ENCODE measurements around the gene PDE1A. TPM values are rescaled to one million over a fixed set of nuclear protein-coding genes. Genes with fewer than 3 reads are reported as not detected.

Gene PDE1A
- total RNA-seq, 2 experiments from 2014 or later: not detected

GRCh38 chr2:182360663-182361260 lies 66.1 kb downstream of the PDE1A start:
- ChIA-PET POLR2A (no interaction called here), CTCF (no interaction called here)
- Mint-ChIP-seq H3K36me3 (ENCODE audit: low read depth) (no peaks in the 10 kb centered on the region), H3K9me3 (peaks cover 3% of the 10 kb centered on the region), H3K27me3 (no peaks in the 10 kb centered on the region), H3K4me3 (no peak overlapping the region), H3K4me1 (ENCODE audit: low read depth) (no peaks in the 10 kb centered on the region), H3K27ac (no peak overlapping the region)
- Histone ChIP-seq H3K27me3 (ENCODE audit: control insufficient read depth in 1 of 2, insufficient read depth in 2 of 2, low read length in 2 of 2) (no peaks in the 10 kb centered on the region), H3K36me3 (ENCODE audit: insufficient read depth, low read length) (no peaks in the 10 kb centered on the region), H3K9me3 (ENCODE audit: control insufficient read depth in 1 of 2, insufficient read depth in 1 of 2, low read length in 2 of 2) (no peaks in the 10 kb centered on the region), H3K27ac (ENCODE audit: low read depth in 1 of 2, low read length in 2 of 2) (no peak overlapping the region), H3K4me3 (ENCODE audit: low read length) (no peak overlapping the region), H3K4me1 (ENCODE audit: insufficient read depth, low read length) (no peaks in the 10 kb centered on the region)
- DNase-seq: no peak
- intact Hi-C loops (cut with DNase I, micrococcal nuclease): no loop called here
- TF ChIP-seq CTCF (IDR thresholded peaks at IDR 0.05): no peak
- no peak for ATAC-seq (ENCODE audit: poor library complexity)

GRCh38 chr2:182359990-182360662 lies 66.7 kb downstream of the PDE1A start:
- no peak for ATAC-seq (ENCODE audit: poor library complexity)
- Mint-ChIP-seq H3K4me1 (ENCODE audit: low read depth) (no peaks in the 10 kb centered on the region), H3K27ac (no peak overlapping the region), H3K9me3 (peaks cover 3% of the 10 kb centered on the region), H3K4me3 (no peak overlapping the region), H3K27me3 (no peaks in the 10 kb centered on the region), H3K36me3 (ENCODE audit: low read depth) (no peaks in the 10 kb centered on the region)
- no peak for DNase-seq
- no peak for TF ChIP-seq CTCF (IDR thresholded peaks at IDR 0.05)
- H3K27me3 ChIP-seq (ENCODE audit: control insufficient read depth in 1 of 2, insufficient read depth in 2 of 2, low read length in 2 of 2): no peaks in the 10 kb centered on the region
- no peaks in the 10 kb centered on the region for H3K4me1 ChIP-seq (ENCODE audit: insufficient read depth, low read length)
- ChIA-PET POLR2A (no interaction called here), CTCF (no interaction called here)
- intact Hi-C loops (cut with DNase I, micrococcal nuclease): no loop called here
- no peak overlapping the region for H3K27ac ChIP-seq (ENCODE audit: low read depth in 1 of 2, low read length in 2 of 2)
- H3K9me3 ChIP-seq (ENCODE audit: control insufficient read depth in 1 of 2, insufficient read depth in 1 of 2, low read length in 2 of 2): no peaks in the 10 kb centered on the region
- no peaks in the 10 kb centered on the region for H3K36me3 ChIP-seq (ENCODE audit: insufficient read depth, low read length)
- H3K4me3 ChIP-seq (ENCODE audit: low read length): no peak overlapping the region

- DNase-seq (no peak), ATAC-seq (ENCODE audit: poor library complexity) (no peak)
- Histone ChIP-seq H3K27me3 (ENCODE audit: control insufficient read depth in 1 of 2, insufficient read depth in 2 of 2, low read length in 2 of 2) (no peaks in the 10 kb centered on the region), H3K27ac (ENCODE audit: low read depth in 1 of 2, low read length in 2 of 2) (no peak overlapping the region), H3K4me1 (ENCODE audit: insufficient read depth, low read length) (no peaks in the 10 kb centered on the region), H3K36me3 (ENCODE audit: insufficient read depth, low read length) (no peaks in the 10 kb centered on the region), H3K9me3 (ENCODE audit: control insufficient read depth in 1 of 2, insufficient read depth in 1 of 2, low read length in 2 of 2) (no peaks in the 10 kb centered on the region), H3K4me3 (ENCODE audit: low read length) (no peak overlapping the region)
- Mint-ChIP-seq H3K27me3 (no peaks in the 10 kb centered on the region), H3K9me3 (peaks cover 3% of the 10 kb centered on the region), H3K4me3 (no peak overlapping the region), H3K36me3 (ENCODE audit: low read depth) (no peaks in the 10 kb centered on the region), H3K4me1 (ENCODE audit: low read depth) (no peaks in the 10 kb centered on the region), H3K27ac (no peak overlapping the region)
- intact Hi-C loops (cut with DNase I, micrococcal nuclease): no loop called here
- ChIA-PET CTCF (no interaction called here), POLR2A (no interaction called here)
- TF ChIP-seq CTCF (IDR thresholded peaks at IDR 0.05): no peak
Measured at GRCh38 chr2:182359027-182359989, 67.5 kb downstream of the PDE1A start.
